Astrocyte (in vitro differentiated cells and primary cell): ENCODE data around the gene NEU2. TPM values are rescaled to one million over a fixed set of nuclear protein-coding genes. Genes with fewer than 3 reads are reported as not detected.
A peak's percentile ranks its signal among the peaks of the same experiment; 100 is the strongest.

ENCODE experiments used
- DNase-seq: peaks from one replicate; pipeline ENCODE4 v3.0.0-alpha.2; 2010; ENCODE audit warnings: low read depth
- FAIRE-seq: peaks from 2 replicates; lab custom pipeline; 2011; peaks lifted over from hg19 to GRCh38; lab: Jason Lieb, UNC
- H2AFZ ChIP-seq: 2 replicates; pipeline ENCODE4 v1.6.0; 2012; ENCODE audit warnings: low read depth, low read length, inconsistent platforms
- H3K27ac ChIP-seq: 2 replicates; pipeline ENCODE4 v1.5.1; 2011; ENCODE audit warnings: low read depth, low read length, inconsistent platforms
- H3K27me3 ChIP-seq: 2 replicates; pipeline ENCODE4 v1.6.0; 2011; ENCODE audit warnings: low read length, inconsistent platforms; ENCODE audit not compliant: insufficient read depth
- H3K36me3 ChIP-seq: 2 replicates; pipeline ENCODE4 v1.5.1; 2011; ENCODE audit warnings: low read length, inconsistent platforms; ENCODE audit not compliant: insufficient read depth
- H3K4me1 ChIP-seq: 2 replicates; pipeline ENCODE4 v1.5.1; 2011; ENCODE audit warnings: low read length, inconsistent platforms; ENCODE audit not compliant: insufficient read depth
- H3K4me2 ChIP-seq: 2 replicates; pipeline ENCODE4 v1.6.0; 2012; ENCODE audit warnings: low read length, inconsistent platforms
- H3K4me3 ChIP-seq: 2 replicates; pipeline ENCODE4 v1.5.1; 2011; ENCODE audit warnings: low read depth, mild to moderate bottlenecking, low read length, inconsistent platforms; ENCODE audit not compliant: insufficient read depth
- H3K79me2 ChIP-seq: 2 replicates; pipeline ENCODE4 v1.6.0; 2012; ENCODE audit warnings: mild to moderate bottlenecking, low read length, inconsistent platforms; ENCODE audit not compliant: insufficient read depth
- H3K9ac ChIP-seq: 2 replicates; pipeline ENCODE4 v1.6.0; 2012; ENCODE audit warnings: mild to moderate bottlenecking, low read length, inconsistent platforms
- H3K9me3 ChIP-seq: 2 replicates; pipeline ENCODE4 v1.5.1; 2012; ENCODE audit warnings: low read depth, mild to moderate bottlenecking, low read length, inconsistent platforms; ENCODE audit not compliant: insufficient read depth
- H4K20me1 ChIP-seq: 2 replicates; pipeline ENCODE4 v1.6.0; 2012; ENCODE audit warnings: low read length, inconsistent platforms; ENCODE audit not compliant: insufficient read depth
- H3K27ac Mint-ChIP-seq: one replicate; pipeline ENCODE4 v1.8.0; 2021; ENCODE audit warnings: mild to moderate bottlenecking, mixed read lengths; ENCODE audit not compliant: unreplicated experiment
- H3K27me3 Mint-ChIP-seq: one replicate; pipeline ENCODE4 v1.8.0; 2021; ENCODE audit warnings: low read depth, mixed read lengths; ENCODE audit not compliant: unreplicated experiment
- H3K36me3 Mint-ChIP-seq: one replicate; pipeline ENCODE4 v1.8.0; 2021; ENCODE audit warnings: low read depth, mixed read lengths; ENCODE audit not compliant: unreplicated experiment
- H3K4me1 Mint-ChIP-seq: one replicate; pipeline ENCODE4 v1.8.0; 2021; ENCODE audit warnings: low read depth, mixed read lengths; ENCODE audit not compliant: unreplicated experiment
- H3K4me3 Mint-ChIP-seq: one replicate; pipeline ENCODE4 v1.8.0; 2021; ENCODE audit warnings: mild to moderate bottlenecking, moderate library complexity, mixed read lengths; ENCODE audit not compliant: unreplicated experiment
- H3K9me3 Mint-ChIP-seq: one replicate; pipeline ENCODE4 v1.8.0; 2021; ENCODE audit warnings: mild to moderate bottlenecking, mixed read lengths; ENCODE audit not compliant: unreplicated experiment
- EZH2 ChIP-seq: IDR thresholded peaks from 2 replicates; pipeline ENCODE4 v1.6.1; 2012; ENCODE audit warnings: mild to moderate bottlenecking, low read length, inconsistent platforms; ENCODE audit not compliant: insufficient read depth
- total RNA-seq: library from RNA; stranded (reverse); gene quantifications from 2 replicates; pipeline ENCODE4 v1.2.1, GENCODE V29; 2021
- TF ChIP-seq, protein P1 (sequence below): IDR thresholded peaks from 2 replicates; pipeline ENCODE4 v1.5.1; 2011; ENCODE audit warnings: low read depth, mild to moderate bottlenecking, inconsistent platforms, low read length, moderate library complexity; ENCODE audit not compliant: insufficient read depth

NEU2 gene
- total RNA-seq, 1 donor from 2014 or later = not detected

DNA sequence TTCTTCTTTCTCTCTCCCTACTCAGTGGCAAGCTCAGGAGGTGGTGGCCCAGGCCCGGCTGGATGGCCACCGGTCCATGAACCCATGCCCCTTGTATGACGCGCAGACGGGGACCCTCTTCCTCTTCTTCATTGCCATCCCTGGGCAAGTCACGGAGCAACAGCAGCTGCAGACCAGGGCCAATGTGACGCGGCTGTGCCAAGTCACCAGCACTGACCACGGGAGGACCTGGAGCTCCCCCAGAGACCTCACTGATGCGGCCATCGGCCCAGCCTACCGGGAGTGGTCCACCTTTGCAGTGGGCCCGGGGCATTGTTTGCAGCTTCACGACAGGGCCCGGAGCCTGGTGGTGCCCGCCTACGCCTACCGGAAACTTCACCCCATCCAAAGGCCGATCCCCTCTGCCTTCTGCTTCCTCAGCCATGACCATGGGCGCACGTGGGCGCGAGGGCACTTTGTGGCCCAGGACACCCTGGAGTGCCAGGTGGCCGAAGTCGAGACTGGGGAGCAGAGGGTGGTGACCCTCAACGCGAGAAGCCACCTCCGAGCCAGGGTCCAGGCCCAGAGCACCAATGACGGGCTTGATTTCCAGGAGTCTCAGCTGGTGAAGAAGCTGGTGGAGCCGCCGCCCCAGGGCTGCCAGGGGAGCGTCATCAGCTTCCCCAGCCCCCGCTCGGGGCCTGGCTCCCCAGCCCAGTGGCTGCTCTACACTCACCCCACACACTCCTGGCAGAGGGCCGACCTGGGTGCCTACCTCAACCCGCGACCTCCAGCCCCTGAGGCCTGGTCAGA is 1.8 kb downstream of the NEU2 start:
- Histone ChIP-seq H3K36me3 (no peaks in the 10 kb centered on the region), H3K9me3 (no peaks in the 10 kb centered on the region), H3K27me3 (no peaks in the 10 kb centered on the region), H4K20me1 (no peaks in the 10 kb centered on the region), H3K4me1 (peaks cover 9% of the 10 kb centered on the region), H3K4me3 (no peak overlapping the region), H3K4me2 (no peak overlapping the region), H2AFZ (no peak overlapping the region), H3K9ac (no peak overlapping the region), H3K27ac (no peak overlapping the region), H3K79me2 (no peaks in the 10 kb centered on the region)
- Mint-ChIP-seq H3K27me3 (no peaks in the 10 kb centered on the region), H3K9me3 (peaks cover 3% of the 10 kb centered on the region), H3K4me3 (no peak overlapping the region), H3K36me3 (no peaks in the 10 kb centered on the region), H3K4me1 (peaks cover 7% of the 10 kb centered on the region), H3K27ac (no peak overlapping the region)
- FAIRE-seq (no peak), DNase-seq (no peak)
- TF ChIP-seq EZH2 = no peak
- TF ChIP-seq, protein P1, sequence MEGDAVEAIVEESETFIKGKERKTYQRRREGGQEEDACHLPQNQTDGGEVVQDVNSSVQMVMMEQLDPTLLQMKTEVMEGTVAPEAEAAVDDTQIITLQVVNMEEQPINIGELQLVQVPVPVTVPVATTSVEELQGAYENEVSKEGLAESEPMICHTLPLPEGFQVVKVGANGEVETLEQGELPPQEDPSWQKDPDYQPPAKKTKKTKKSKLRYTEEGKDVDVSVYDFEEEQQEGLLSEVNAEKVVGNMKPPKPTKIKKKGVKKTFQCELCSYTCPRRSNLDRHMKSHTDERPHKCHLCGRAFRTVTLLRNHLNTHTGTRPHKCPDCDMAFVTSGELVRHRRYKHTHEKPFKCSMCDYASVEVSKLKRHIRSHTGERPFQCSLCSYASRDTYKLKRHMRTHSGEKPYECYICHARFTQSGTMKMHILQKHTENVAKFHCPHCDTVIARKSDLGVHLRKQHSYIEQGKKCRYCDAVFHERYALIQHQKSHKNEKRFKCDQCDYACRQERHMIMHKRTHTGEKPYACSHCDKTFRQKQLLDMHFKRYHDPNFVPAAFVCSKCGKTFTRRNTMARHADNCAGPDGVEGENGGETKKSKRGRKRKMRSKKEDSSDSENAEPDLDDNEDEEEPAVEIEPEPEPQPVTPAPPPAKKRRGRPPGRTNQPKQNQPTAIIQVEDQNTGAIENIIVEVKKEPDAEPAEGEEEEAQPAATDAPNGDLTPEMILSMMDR = no peak

DNA sequence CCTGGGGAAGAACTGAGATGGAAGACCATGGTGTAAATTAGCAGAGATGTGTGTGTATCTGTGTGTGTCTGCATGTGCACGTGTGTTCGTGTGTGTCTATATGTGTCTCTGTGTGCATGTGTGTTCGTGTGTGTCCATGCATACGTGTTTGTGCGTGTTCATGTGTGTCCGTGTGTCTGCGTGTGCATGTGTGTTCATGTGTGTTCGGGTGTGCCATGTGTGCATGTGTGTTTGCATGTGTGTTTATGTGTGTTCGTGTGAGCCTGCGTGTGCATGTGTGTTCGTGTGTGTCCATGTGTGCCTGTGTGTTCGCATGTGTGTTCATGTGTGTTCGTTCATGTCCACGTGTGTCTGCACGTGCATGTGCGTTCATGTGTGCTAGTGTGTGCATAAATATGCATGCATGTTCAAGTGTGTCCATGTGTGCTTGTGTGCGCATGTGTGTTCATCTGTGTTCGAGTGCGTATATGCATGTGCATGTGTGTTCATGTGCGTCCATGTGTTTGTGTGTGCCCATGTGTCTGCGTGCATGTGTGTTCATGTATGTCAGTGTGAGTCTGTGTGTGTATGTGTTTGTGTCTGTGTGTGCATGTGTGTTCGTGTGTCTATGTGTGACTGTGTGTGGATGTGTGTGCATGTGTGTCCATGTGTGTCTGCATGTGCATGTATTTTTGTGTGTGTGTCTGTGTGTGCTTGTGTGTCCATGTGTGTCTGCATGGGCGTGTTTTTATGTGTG is 3.1 kb downstream of the NEU2 start:
- H3K79me2 ChIP-seq = no peaks in the 10 kb centered on the region
- H3K9me3 ChIP-seq = no peaks in the 10 kb centered on the region
- no peak overlapping the region for H3K4me2 ChIP-seq
- no peak overlapping the region for H3K27ac ChIP-seq
- no peak overlapping the region for H3K4me3 Mint-ChIP-seq
- TF ChIP-seq, protein P1 = no peak
- TF ChIP-seq EZH2 = peak; percentile 18
- no peak overlapping the region for H3K9ac ChIP-seq
- no peak for DNase-seq
- H3K36me3 Mint-ChIP-seq = no peaks in the 10 kb centered on the region
- H2AFZ ChIP-seq = no peak overlapping the region
- H3K36me3 ChIP-seq = no peaks in the 10 kb centered on the region
- H3K27ac Mint-ChIP-seq = no peak overlapping the region
- FAIRE-seq = peak; percentile 17
- no peaks in the 10 kb centered on the region for H3K27me3 Mint-ChIP-seq
- H3K27me3 ChIP-seq = no peaks in the 10 kb centered on the region
- peaks cover 9% of the 10 kb centered on the region for H3K4me1 ChIP-seq
- H4K20me1 ChIP-seq = no peaks in the 10 kb centered on the region
- peaks cover 7% of the 10 kb centered on the region for H3K4me1 Mint-ChIP-seq
- H3K4me3 ChIP-seq = no peak overlapping the region
- peaks cover 3% of the 10 kb centered on the region for H3K9me3 Mint-ChIP-seq
